OCI-LY1 (cell line): ENCODE data around the gene CCDC71L.

Experiments used
- H2AFZ ChIP-seq: fragments of 200-600 bp; sonication (generic), shearing (Covaris generic); 2 replicates; pipeline ENCODE4 v1.6.0; 2014; ENCODE audit warnings: antibody characterized with exemption, mild to moderate bottlenecking, low read length
- H3F3A ChIP-seq: fragments of 200-600 bp; sonication (generic), shearing (Covaris generic); 2 replicates; pipeline ENCODE4 v1.6.0; 2014; ENCODE audit warnings: mild to moderate bottlenecking, antibody characterized with exemption, low read length, moderate library complexity; ENCODE audit not compliant: insufficient read depth
- H3K27ac ChIP-seq: fragments of 200-600 bp; sonication (generic); 2 replicates; pipeline ENCODE4 v1.5.1; 2014; ENCODE audit warnings: low read length, mixed run types, mild to moderate bottlenecking, low read depth; ENCODE audit not compliant: poor library complexity, severe bottlenecking
- H3K27me3 ChIP-seq: fragments of 200-600 bp; sonication (generic); 2 replicates; pipeline ENCODE4 v1.6.0; 2014; ENCODE audit warnings: antibody characterized with exemption, mild to moderate bottlenecking, low read length, moderate library complexity; ENCODE audit not compliant: insufficient read depth
- H3K36me3 ChIP-seq: fragments of 200-600 bp; sonication (generic); 2 replicates; pipeline ENCODE4 v1.6.1; 2014; ENCODE audit warnings: mild to moderate bottlenecking, antibody characterized with exemption, low read length, moderate library complexity, mixed read lengths; ENCODE audit not compliant: insufficient read depth
- H3K4me1 ChIP-seq: fragments of 200-600 bp; sonication (generic); 2 replicates; pipeline ENCODE4 v1.5.1; 2014; ENCODE audit warnings: mild to moderate bottlenecking, low read length, moderate library complexity; ENCODE audit not compliant: insufficient read depth, severe bottlenecking
- H3K4me2 ChIP-seq: fragments of 200-600 bp; sonication (generic), shearing (Covaris generic); 2 replicates; pipeline ENCODE4 v1.6.1; 2014; ENCODE audit warnings: low read length
- H3K4me3 ChIP-seq: fragments of 200-600 bp; sonication (generic); 2 replicates; pipeline ENCODE4 v1.5.1; 2014; ENCODE audit warnings: low read length, low read depth, mild to moderate bottlenecking, mixed read lengths; ENCODE audit not compliant: poor library complexity, severe bottlenecking
- H3K79me2 ChIP-seq: fragments of 200-600 bp; shearing (Covaris generic); 2 replicates; pipeline ENCODE4 v1.6.1; 2016; ENCODE audit warnings: mixed run types, low read length, mixed read lengths; ENCODE audit not compliant: insufficient read depth
- H3K9ac ChIP-seq: fragments of 200-600 bp; sonication (generic), shearing (Covaris generic); 2 replicates; pipeline ENCODE4 v1.6.1; 2014; ENCODE audit warnings: mild to moderate bottlenecking, low read length, mixed read lengths
- H3K9me2 ChIP-seq: fragments of 200-600 bp; sonication (generic), shearing (Covaris generic); 2 replicates; pipeline ENCODE4 v1.6.1; 2014; ENCODE audit warnings: low read depth, mild to moderate bottlenecking, low read length, mixed read lengths
- H3K9me3 ChIP-seq: fragments of 200-600 bp; shearing (Covaris generic); 2 replicates; pipeline ENCODE4 v1.6.1; 2014; ENCODE audit warnings: low read length, mixed read lengths
- H4K20me1 ChIP-seq: fragments of 200-600 bp; sonication (generic), shearing (Covaris generic); 2 replicates; pipeline ENCODE4 v1.6.0; 2016; ENCODE audit warnings: mild to moderate bottlenecking, low read length; ENCODE audit not compliant: insufficient read depth
- EZH2 ChIP-seq: fragments of 200-600 bp; sonication (generic), shearing (Covaris generic); IDR thresholded peaks from 2 replicates; pipeline ENCODE4 v1.8.0; 2017; ENCODE audit warnings: borderline replicate concordance, mixed run types, mild to moderate bottlenecking, antibody characterized with exemption, low read length, moderate library complexity, mixed read lengths
- TF ChIP-seq, protein P1 (sequence below): fragments of 200-600 bp; sonication (generic), shearing (Covaris generic); IDR thresholded peaks from 2 replicates; pipeline ENCODE4 v1.5.1; 2017; ENCODE audit warnings: mild to moderate bottlenecking, antibody characterized with exemption, low read length, moderate library complexity, mixed read lengths

The CCDC71L gene

DNA sequence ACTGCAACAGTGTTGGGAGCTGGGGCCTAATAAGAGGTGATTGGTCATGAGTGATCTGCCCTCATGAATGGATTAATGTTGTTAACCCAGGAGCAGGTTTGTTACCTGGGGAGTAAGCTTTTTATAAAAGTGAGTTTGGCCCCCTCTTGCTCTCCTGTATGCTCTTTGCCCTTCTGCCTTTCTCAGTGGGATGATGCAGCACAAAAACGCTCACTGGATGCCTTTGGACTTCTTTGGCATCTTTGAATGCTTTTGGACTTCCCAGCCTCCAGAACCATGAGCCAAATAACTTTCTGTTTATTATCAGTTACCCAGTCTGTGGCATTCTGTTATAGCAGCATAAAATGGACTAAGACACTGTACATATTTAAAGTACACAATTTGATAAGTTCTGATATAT lies 48.5 kb downstream of the CCDC71L start:
- TF ChIP-seq, protein P1, sequence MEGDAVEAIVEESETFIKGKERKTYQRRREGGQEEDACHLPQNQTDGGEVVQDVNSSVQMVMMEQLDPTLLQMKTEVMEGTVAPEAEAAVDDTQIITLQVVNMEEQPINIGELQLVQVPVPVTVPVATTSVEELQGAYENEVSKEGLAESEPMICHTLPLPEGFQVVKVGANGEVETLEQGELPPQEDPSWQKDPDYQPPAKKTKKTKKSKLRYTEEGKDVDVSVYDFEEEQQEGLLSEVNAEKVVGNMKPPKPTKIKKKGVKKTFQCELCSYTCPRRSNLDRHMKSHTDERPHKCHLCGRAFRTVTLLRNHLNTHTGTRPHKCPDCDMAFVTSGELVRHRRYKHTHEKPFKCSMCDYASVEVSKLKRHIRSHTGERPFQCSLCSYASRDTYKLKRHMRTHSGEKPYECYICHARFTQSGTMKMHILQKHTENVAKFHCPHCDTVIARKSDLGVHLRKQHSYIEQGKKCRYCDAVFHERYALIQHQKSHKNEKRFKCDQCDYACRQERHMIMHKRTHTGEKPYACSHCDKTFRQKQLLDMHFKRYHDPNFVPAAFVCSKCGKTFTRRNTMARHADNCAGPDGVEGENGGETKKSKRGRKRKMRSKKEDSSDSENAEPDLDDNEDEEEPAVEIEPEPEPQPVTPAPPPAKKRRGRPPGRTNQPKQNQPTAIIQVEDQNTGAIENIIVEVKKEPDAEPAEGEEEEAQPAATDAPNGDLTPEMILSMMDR, result no peak
- TF ChIP-seq EZH2, result no peak
- Histone ChIP-seq H3K4me2 (no peak overlapping the region), H3K9ac (no peak overlapping the region), H4K20me1 (no peaks in the 10 kb centered on the region), H3K36me3 (no peaks in the 10 kb centered on the region), H3K9me3 (no peaks in the 10 kb centered on the region), H3K4me3 (no peak overlapping the region), H3K9me2 (no peaks in the 10 kb centered on the region), H3K4me1 (no peaks in the 10 kb centered on the region), H3K27me3 (no peaks in the 10 kb centered on the region), H3K27ac (no peak overlapping the region), H3F3A (no peaks in the 10 kb centered on the region), H2AFZ (no peak overlapping the region), H3K79me2 (no peaks in the 10 kb centered on the region)

DNA sequence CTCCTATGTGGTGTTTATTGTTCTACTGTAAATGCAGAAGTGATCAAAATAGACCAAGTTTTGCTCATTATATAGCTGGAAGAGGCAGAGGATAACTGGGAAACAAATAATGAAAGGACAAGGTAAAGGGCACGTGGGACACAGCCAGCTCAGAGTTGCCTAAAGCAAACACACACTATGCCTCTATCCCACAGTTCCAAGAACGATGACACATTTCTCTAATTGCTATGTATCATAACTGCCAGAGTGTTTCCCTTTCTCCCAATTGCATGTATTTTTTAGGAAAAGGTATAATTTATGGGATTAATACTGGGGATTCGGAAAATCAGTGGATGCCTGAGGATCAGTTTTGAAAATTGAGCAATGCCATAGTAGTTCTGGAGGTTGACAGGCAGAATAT lies 49.0 kb downstream of the CCDC71L start:
- TF ChIP-seq, protein P1, result no peak
- TF ChIP-seq EZH2, result no peak
- Histone ChIP-seq H3K27me3 (no peaks in the 10 kb centered on the region), H4K20me1 (no peaks in the 10 kb centered on the region), H3K36me3 (no peaks in the 10 kb centered on the region), H2AFZ (no peak overlapping the region), H3K9me3 (no peaks in the 10 kb centered on the region), H3K27ac (no peak overlapping the region), H3K79me2 (no peaks in the 10 kb centered on the region), H3K9me2 (no peaks in the 10 kb centered on the region), H3K4me1 (no peaks in the 10 kb centered on the region), H3K9ac (no peak overlapping the region), H3K4me2 (no peak overlapping the region), H3F3A (no peaks in the 10 kb centered on the region), H3K4me3 (no peak overlapping the region)

DNA sequence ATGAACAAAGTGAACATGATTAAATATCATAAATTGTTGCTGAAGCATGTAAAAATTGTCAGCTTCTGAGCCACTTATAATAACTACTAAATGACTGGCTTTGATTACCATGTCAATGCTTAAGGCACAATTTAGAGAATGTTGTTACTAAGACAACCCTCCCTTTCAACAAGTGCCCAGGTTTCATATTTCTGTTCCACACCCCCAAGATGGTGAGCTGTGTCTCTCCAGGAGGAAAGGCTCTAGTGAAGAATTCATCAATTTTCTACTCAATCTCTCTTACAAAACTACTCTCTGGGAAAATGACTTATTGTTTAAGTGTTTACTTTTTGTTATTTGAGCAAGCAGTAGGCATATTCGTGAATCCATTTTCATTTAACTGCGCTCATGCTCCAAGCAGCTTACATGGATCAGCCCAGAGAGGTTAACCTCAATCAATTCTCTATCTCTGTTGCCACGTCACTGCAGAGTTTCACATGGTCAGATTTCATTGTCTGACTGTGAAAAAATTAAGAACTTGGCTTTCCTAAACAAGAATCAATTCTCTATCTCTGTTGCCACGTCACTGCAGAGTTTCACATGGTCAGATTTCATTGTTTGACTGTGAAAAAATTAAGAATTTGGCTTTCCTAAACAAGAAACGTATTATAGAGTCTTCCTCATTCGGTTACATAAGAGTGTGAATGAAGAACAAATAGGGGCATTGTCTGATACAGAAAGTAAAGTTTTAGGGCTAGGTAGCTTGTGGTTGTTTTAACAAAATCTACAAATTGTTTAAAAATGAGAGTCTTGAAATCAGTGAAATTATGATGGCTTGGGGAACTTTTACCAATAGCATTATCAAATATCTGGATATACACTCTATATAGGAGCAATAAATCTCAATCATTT lies 49.7 kb downstream of the CCDC71L start:
- Histone ChIP-seq H3F3A (no peaks in the 10 kb centered on the region), H3K27me3 (no peaks in the 10 kb centered on the region), H3K4me1 (no peaks in the 10 kb centered on the region), H4K20me1 (no peaks in the 10 kb centered on the region), H3K4me2 (no peak overlapping the region), H3K4me3 (no peak overlapping the region), H3K79me2 (no peaks in the 10 kb centered on the region), H3K27ac (no peak overlapping the region), H3K9me2 (no peaks in the 10 kb centered on the region), H3K9ac (no peak overlapping the region), H3K9me3 (no peaks in the 10 kb centered on the region), H3K36me3 (no peaks in the 10 kb centered on the region), H2AFZ (no peak overlapping the region)
- TF ChIP-seq, protein P1, result no peak
- no peak for TF ChIP-seq EZH2
